ENCODE measurements around the gene SAXO1.

DNA sequence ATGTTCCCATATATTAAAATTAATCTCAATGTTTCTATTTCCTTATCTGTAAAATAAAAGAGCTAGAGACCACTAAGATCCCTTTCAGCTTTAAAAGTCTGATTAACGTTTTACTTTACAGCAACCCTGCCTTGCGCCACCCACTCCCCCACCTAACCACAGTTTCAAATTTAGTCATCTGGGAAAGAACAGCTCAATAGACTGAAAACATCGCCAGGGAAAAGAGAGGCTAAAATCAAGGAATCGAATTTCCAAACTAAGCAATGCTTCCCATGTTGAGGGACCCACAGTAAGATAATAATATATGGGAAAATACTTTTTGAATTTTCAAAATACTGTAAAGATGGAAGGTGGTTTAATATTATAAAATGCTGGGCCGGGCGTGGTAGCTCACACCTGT lies 6.6 kb downstream of the SAXO1 start:
- TF ChIP-seq EZH2 (IDR thresholded peaks at IDR 0.05; ENCODE audit: insufficient read depth, low read length): no peak
- TF ChIP-seq, protein P1, sequence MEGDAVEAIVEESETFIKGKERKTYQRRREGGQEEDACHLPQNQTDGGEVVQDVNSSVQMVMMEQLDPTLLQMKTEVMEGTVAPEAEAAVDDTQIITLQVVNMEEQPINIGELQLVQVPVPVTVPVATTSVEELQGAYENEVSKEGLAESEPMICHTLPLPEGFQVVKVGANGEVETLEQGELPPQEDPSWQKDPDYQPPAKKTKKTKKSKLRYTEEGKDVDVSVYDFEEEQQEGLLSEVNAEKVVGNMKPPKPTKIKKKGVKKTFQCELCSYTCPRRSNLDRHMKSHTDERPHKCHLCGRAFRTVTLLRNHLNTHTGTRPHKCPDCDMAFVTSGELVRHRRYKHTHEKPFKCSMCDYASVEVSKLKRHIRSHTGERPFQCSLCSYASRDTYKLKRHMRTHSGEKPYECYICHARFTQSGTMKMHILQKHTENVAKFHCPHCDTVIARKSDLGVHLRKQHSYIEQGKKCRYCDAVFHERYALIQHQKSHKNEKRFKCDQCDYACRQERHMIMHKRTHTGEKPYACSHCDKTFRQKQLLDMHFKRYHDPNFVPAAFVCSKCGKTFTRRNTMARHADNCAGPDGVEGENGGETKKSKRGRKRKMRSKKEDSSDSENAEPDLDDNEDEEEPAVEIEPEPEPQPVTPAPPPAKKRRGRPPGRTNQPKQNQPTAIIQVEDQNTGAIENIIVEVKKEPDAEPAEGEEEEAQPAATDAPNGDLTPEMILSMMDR (IDR thresholded peaks at IDR 0.05; ENCODE audit: insufficient read depth, low read depth, low read length): no peak
